ENCODE results near the gene TKT. TPM values are rescaled to one million over a fixed set of nuclear protein-coding genes. Genes with fewer than 3 reads are reported as not detected.

Gene TKT
- total RNA-seq, 3 donors from 2014 or later (not counting 1 experiment from before 2014, with no cell fraction given): 82.9 to 126 (median 107) TPM

GRCh38 chr3:53230041-53230621, 25.7 kb downstream of the TKT start:
- Histone ChIP-seq H3K36me3 (ENCODE audit: control insufficient read depth, insufficient read depth, low read length) (peaks cover 73% of the 10 kb centered on the region), H3K4me1 (ENCODE audit: control insufficient read depth, insufficient read depth, low read length) (no peaks in the 10 kb centered on the region), H3K4me3 (ENCODE audit: low read length) (no peak overlapping the region), H3K27ac (ENCODE audit: low read length) (no peak overlapping the region), H3K9me3 (ENCODE audit: control insufficient read depth, insufficient read depth, low read length) (no peaks in the 10 kb centered on the region), H3K27me3 (ENCODE audit: control insufficient read depth, insufficient read depth, low read length) (no peaks in the 10 kb centered on the region)
- intact Hi-C loops (cut with micrococcal nuclease): no loop called here
- Mint-ChIP-seq H3K27ac (no peak overlapping the region), H3K36me3 (peaks cover 6% of the 10 kb centered on the region), H3K4me1 (peaks cover 0 to 2% of the 10 kb centered on the region in 2 donors), H3K4me3 (no peak overlapping the region), H3K27me3 (ENCODE audit: low read depth in 2 of 2) (no peaks in the 10 kb centered on the region), H3K9me3 (no peaks in the 10 kb centered on the region)
- DNase-seq (no peak), ATAC-seq (no peak)
- 94% methylated on average over 16 of the region's 16 CpGs for WGBS (ENCODE audit: insufficient coverage)
- TF ChIP-seq, protein P1, sequence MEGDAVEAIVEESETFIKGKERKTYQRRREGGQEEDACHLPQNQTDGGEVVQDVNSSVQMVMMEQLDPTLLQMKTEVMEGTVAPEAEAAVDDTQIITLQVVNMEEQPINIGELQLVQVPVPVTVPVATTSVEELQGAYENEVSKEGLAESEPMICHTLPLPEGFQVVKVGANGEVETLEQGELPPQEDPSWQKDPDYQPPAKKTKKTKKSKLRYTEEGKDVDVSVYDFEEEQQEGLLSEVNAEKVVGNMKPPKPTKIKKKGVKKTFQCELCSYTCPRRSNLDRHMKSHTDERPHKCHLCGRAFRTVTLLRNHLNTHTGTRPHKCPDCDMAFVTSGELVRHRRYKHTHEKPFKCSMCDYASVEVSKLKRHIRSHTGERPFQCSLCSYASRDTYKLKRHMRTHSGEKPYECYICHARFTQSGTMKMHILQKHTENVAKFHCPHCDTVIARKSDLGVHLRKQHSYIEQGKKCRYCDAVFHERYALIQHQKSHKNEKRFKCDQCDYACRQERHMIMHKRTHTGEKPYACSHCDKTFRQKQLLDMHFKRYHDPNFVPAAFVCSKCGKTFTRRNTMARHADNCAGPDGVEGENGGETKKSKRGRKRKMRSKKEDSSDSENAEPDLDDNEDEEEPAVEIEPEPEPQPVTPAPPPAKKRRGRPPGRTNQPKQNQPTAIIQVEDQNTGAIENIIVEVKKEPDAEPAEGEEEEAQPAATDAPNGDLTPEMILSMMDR (IDR thresholded peaks at IDR 0.05): no peak

DNA sequence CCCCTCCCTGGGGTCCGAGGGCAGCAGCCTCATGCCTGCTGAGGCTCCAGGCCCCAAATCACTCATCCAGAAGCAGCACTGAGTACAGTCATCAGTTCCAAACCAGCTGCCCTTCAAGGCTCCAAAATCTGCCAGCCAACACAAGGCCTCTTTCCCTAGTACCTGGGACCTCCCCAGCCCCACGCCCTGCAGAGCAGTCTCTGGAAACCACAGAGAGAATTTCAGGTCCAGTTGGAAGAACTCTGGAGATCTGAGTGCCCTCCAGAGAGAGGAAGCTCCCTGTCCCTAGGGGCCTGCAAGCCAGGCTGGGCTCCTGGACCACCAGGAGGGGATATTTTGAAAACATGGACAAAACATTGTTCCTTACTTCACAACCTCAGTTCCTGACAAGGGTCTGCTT, 26.2 kb downstream of the TKT start:
- no peaks in the 10 kb centered on the region for H3K4me1 Mint-ChIP-seq
- TF ChIP-seq, protein P1 (IDR thresholded peaks at IDR 0.05): no peak
- H3K27me3 ChIP-seq (ENCODE audit: control insufficient read depth, insufficient read depth, low read length): no peaks in the 10 kb centered on the region
- ATAC-seq (no peak), DNase-seq (no peak)
- 95% methylated on average over 2 of the region's 2 CpGs for WGBS (ENCODE audit: insufficient coverage)
- H3K36me3 ChIP-seq (ENCODE audit: control insufficient read depth, insufficient read depth, low read length): peaks cover 74% of the 10 kb centered on the region
- no peak overlapping the region for H3K4me3 ChIP-seq (ENCODE audit: low read length)
- H3K4me1 ChIP-seq (ENCODE audit: control insufficient read depth, insufficient read depth, low read length): no peaks in the 10 kb centered on the region
- no peak overlapping the region for H3K4me3 Mint-ChIP-seq
- H3K27ac Mint-ChIP-seq: no peak overlapping the region
- no peak overlapping the region for H3K27ac ChIP-seq (ENCODE audit: low read length)
- intact Hi-C loops (cut with micrococcal nuclease): no loop called here
- no peaks in the 10 kb centered on the region for H3K27me3 Mint-ChIP-seq (ENCODE audit: low read depth in 2 of 2)
- H3K9me3 Mint-ChIP-seq: no peaks in the 10 kb centered on the region
- H3K9me3 ChIP-seq (ENCODE audit: control insufficient read depth, insufficient read depth, low read length): no peaks in the 10 kb centered on the region
- H3K36me3 Mint-ChIP-seq: peaks cover 6% of the 10 kb centered on the region

GRCh38 chr3:53229171-53229570, 26.7 kb downstream of the TKT start:
- H3K27ac Mint-ChIP-seq: no peak overlapping the region
- Histone ChIP-seq H3K27me3 (ENCODE audit: control insufficient read depth, insufficient read depth, low read length) (no peaks in the 10 kb centered on the region), H3K4me1 (ENCODE audit: control insufficient read depth, insufficient read depth, low read length) (no peaks in the 10 kb centered on the region), H3K9me3 (ENCODE audit: control insufficient read depth, insufficient read depth, low read length) (no peaks in the 10 kb centered on the region), H3K36me3 (ENCODE audit: control insufficient read depth, insufficient read depth, low read length) (peaks cover 75% of the 10 kb centered on the region), H3K4me3 (ENCODE audit: low read length) (no peak overlapping the region), H3K27ac (ENCODE audit: low read length) (no peak overlapping the region)
- no peaks in the 10 kb centered on the region for H3K9me3 Mint-ChIP-seq
- no peak for DNase-seq
- H3K36me3 Mint-ChIP-seq: peaks cover 6% of the 10 kb centered on the region
- intact Hi-C loops (cut with micrococcal nuclease): no loop called here
- WGBS (ENCODE audit: insufficient coverage): 98% methylated on average over 14 of the region's 14 CpGs
- H3K27me3 Mint-ChIP-seq (ENCODE audit: low read depth in 2 of 2): no peaks in the 10 kb centered on the region
- H3K4me3 Mint-ChIP-seq: no peak overlapping the region
- no peak for ATAC-seq
- TF ChIP-seq, protein P1 (IDR thresholded peaks at IDR 0.05): no peak
- no peaks in the 10 kb centered on the region for H3K4me1 Mint-ChIP-seq
